Brain pericyte (primary cell): Measurements from ENCODE around the gene SLC25A23.

Experiments
- DNase-seq: peaks from one replicate; pipeline ENCODE4 v3.0.0-alpha.2; 2012; ENCODE audit warnings: low read depth, low spot score

The SLC25A23 gene

GRCh38 chr19:6424939-6425731 lies 34.5 kb downstream of the SLC25A23 start:
- DNase-seq = peak; percentile 100

- no peak for DNase-seq
Observed at GRCh38 chr19:6424195-6424938, 35.2 kb downstream of the SLC25A23 start, which contains the start of gene KHSRP. TSS of gene KHSRP (minus strand) at chr19:6424811. CDS start at chr19:6424701, 110 bp downstream.

GRCh38 chr19:6423499-6424194 lies 35.9 kb downstream of the SLC25A23 start:
- no peak for DNase-seq

GRCh38 chr19:6421075-6422014 lies 38.2 kb downstream of the SLC25A23 start:
- no peak for DNase-seq

- DNase-seq = no peak
Observed at GRCh38 chr19:6418562-6418932, 41.0 kb downstream of the SLC25A23 start.

GRCh38 chr19:6417713-6418561 lies 41.7 kb downstream of the SLC25A23 start:
- DNase-seq = no peak

- DNase-seq = no peak
Observed at GRCh38 chr19:6416658-6417405, 42.8 kb downstream of the SLC25A23 start.

- DNase-seq = no peak
Observed at GRCh38 chr19:6415591-6416190, 43.9 kb downstream of the SLC25A23 start.

GRCh38 chr19:6414793-6415590 lies 44.6 kb downstream of the SLC25A23 start:
- no peak for DNase-seq

GRCh38 chr19:6413721-6414643 lies 45.6 kb downstream of the SLC25A23 start:
- DNase-seq = no peak

GRCh38 chr19:6413291-6413690 lies 46.3 kb downstream of the SLC25A23 start:
- DNase-seq = no peak

- no peak for DNase-seq
Observed at GRCh38 chr19:6412447-6413091, 47.0 kb downstream of the SLC25A23 start.

GRCh38 chr19:6412061-6412446 lies 47.5 kb downstream of the SLC25A23 start:
- no peak for DNase-seq

GRCh38 chr19:6409346-6409745 lies 50.2 kb downstream of the SLC25A23 start:
- DNase-seq = no peak

- no peak for DNase-seq
Observed at GRCh38 chr19:6406401-6406800, 53.2 kb downstream of the SLC25A23 start.

GRCh38 chr19:6402837-6403608 lies 56.6 kb downstream of the SLC25A23 start:
- no peak for DNase-seq
